Vagina (tissue), 2 donors: ENCODE measurements around the gene ADARB2.

Experiments
- POLR2AphosphoS5 ChIP-seq, 2 donors: sonication (generic); formaldehyde crosslinking; IDR thresholded peaks; one replicate each; pipeline ENCODE4 v1.9.0; 2017; ENCODE audit warnings: antibody characterized with exemption in 2 of 2, mild to moderate bottlenecking in 2 of 2, low read depth in 1 of 2; ENCODE audit not compliant: insufficient read depth in 1 of 2
- TF ChIP-seq, protein P1 (sequence below), 3 experiments: fragments of 450-650 bp in 2 of 3; fragments of 200-600 bp in 1 of 3; sonication (generic) in 1 of 3; IDR thresholded peaks; one replicate each; pipeline ENCODE4 v1.5.1; 2017 to 2019; ENCODE audit warnings: antibody characterized with exemption in 3 of 3, mild to moderate bottlenecking in 2 of 3, moderate library complexity in 2 of 3

DNA sequence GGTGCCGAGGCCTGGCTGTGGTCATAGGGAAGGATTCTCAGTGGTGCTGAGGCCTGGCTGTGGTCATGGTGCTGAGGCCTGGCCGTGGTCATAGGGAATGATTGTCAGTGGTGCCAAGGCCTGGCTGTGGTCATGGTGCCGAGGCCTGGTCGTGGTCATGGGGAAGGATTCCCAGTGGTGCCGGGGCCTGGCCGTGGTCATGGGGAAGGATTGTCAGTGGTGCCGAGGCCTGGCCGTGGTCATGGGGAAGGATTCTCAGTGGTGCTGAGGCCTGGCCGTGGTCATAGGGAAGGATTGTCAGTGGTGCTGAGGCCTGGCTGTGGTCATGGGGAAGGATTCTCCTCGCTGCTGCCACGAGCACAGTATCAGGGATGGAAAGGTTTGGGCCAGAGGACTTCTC lies 327.3 kb downstream of the ADARB2 start:
- TF ChIP-seq, protein P1, sequence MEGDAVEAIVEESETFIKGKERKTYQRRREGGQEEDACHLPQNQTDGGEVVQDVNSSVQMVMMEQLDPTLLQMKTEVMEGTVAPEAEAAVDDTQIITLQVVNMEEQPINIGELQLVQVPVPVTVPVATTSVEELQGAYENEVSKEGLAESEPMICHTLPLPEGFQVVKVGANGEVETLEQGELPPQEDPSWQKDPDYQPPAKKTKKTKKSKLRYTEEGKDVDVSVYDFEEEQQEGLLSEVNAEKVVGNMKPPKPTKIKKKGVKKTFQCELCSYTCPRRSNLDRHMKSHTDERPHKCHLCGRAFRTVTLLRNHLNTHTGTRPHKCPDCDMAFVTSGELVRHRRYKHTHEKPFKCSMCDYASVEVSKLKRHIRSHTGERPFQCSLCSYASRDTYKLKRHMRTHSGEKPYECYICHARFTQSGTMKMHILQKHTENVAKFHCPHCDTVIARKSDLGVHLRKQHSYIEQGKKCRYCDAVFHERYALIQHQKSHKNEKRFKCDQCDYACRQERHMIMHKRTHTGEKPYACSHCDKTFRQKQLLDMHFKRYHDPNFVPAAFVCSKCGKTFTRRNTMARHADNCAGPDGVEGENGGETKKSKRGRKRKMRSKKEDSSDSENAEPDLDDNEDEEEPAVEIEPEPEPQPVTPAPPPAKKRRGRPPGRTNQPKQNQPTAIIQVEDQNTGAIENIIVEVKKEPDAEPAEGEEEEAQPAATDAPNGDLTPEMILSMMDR (IDR thresholded peaks at IDR 0.05): no peak
- TF ChIP-seq POLR2AphosphoS5 (IDR thresholded peaks at IDR 0.05; ENCODE audit: insufficient read depth in 1 of 2, low read depth in 1 of 2): no peak
